ENCODE results near the gene CREB5.

DNA sequence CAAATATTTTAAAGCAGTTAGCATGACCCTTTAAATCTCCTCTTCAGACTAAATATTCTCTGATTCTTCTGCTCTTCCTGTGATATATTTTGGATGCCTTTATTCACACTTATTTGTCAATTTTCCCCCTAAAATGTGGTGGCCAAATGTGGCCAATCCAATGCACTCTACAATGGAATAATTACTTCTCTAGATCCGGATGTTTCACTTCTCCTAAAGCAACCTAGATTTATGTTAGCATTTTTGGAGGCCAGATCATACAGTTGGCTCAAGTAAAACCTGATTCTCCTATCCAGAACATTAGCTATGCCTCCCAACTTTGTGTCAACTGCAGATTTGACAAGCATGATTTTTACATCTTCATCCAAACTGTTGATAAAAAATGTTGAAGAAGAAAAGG lies 153.7 kb downstream of the CREB5 start:
- TF ChIP-seq, protein P1, sequence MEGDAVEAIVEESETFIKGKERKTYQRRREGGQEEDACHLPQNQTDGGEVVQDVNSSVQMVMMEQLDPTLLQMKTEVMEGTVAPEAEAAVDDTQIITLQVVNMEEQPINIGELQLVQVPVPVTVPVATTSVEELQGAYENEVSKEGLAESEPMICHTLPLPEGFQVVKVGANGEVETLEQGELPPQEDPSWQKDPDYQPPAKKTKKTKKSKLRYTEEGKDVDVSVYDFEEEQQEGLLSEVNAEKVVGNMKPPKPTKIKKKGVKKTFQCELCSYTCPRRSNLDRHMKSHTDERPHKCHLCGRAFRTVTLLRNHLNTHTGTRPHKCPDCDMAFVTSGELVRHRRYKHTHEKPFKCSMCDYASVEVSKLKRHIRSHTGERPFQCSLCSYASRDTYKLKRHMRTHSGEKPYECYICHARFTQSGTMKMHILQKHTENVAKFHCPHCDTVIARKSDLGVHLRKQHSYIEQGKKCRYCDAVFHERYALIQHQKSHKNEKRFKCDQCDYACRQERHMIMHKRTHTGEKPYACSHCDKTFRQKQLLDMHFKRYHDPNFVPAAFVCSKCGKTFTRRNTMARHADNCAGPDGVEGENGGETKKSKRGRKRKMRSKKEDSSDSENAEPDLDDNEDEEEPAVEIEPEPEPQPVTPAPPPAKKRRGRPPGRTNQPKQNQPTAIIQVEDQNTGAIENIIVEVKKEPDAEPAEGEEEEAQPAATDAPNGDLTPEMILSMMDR (IDR thresholded peaks at IDR 0.05), result no peak
- TF ChIP-seq POLR2A (IDR thresholded peaks at IDR 0.05), result no peak
